Measurements from ENCODE around the gene STAP1. TPM values are rescaled to one million over a fixed set of nuclear protein-coding genes. Genes with fewer than 3 reads are reported as not detected.

Gene STAP1
- total RNA-seq, 2 donors from 2014 or later: 0.78 to 0.81 TPM

DNA sequence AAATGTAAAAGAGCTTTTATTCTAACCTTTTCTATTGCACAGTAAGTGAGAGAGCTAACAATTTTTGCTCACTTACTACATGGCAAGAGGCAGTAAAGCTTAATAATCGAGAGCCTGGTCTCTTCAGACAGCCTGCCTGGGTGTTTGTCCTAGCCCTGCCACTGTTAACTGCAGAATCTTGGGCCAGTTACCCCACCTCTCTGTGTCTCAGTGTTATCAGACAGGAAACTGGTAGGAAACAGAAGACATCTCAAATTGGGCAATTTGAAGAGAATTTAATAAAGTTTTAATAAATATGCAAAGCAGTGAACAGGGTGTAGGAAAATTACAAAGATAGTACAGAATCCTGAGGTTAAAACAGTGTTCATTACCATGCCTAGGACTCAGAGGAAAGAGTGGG is 13.4 kb downstream of the STAP1 start:
- H3K9me3 ChIP-seq: no peaks in the 10 kb centered on the region
- no peaks in the 10 kb centered on the region for H3K4me1 ChIP-seq (ENCODE audit: control insufficient read depth in 1 of 2, low read depth in 2 of 2)
- DNase-seq (ENCODE audit: low spot score) (no peak), ATAC-seq (ENCODE audit: insufficient number of reproducible peaks, low FRiP score, low read depth) (no peak)
- TF ChIP-seq CTCF (IDR thresholded peaks at IDR 0.05): no peak
- no peaks in the 10 kb centered on the region for H3K27me3 ChIP-seq (replicated peaks; ENCODE audit: insufficient read depth)
- H3K4me3 ChIP-seq: no peak overlapping the region
- H3K27ac ChIP-seq: no peak overlapping the region
- no peaks in the 10 kb centered on the region for H3K36me3 ChIP-seq

DNA sequence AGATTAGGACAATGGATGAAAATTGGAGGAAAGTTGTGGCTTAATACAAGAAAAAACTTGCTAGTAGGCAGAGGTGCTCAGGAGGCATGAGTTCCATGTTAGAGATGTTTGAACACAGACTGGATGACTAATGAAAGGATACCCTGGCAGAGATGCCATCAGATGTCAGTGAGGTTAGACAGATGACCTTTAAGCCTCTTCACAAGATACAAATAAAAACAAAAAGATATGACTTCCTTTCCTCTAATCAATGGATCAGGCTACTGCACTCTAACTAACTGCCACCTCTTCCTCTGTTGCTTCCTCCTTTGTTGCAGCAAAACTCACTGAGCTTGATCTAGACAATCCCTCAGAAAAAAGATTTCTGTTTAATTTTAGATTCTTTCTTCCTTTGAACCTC is 14.7 kb downstream of the STAP1 start:
- DNase-seq (ENCODE audit: low spot score) (no peak), ATAC-seq (ENCODE audit: insufficient number of reproducible peaks, low FRiP score, low read depth) (no peak)
- H3K27me3 ChIP-seq (replicated peaks; ENCODE audit: insufficient read depth): no peaks in the 10 kb centered on the region
- TF ChIP-seq CTCF (IDR thresholded peaks at IDR 0.05): no peak
- H3K4me3 ChIP-seq: no peak overlapping the region
- H3K27ac ChIP-seq: no peak overlapping the region
- no peaks in the 10 kb centered on the region for H3K36me3 ChIP-seq
- H3K9me3 ChIP-seq: no peaks in the 10 kb centered on the region
- no peaks in the 10 kb centered on the region for H3K4me1 ChIP-seq (ENCODE audit: control insufficient read depth in 1 of 2, low read depth in 2 of 2)

DNA sequence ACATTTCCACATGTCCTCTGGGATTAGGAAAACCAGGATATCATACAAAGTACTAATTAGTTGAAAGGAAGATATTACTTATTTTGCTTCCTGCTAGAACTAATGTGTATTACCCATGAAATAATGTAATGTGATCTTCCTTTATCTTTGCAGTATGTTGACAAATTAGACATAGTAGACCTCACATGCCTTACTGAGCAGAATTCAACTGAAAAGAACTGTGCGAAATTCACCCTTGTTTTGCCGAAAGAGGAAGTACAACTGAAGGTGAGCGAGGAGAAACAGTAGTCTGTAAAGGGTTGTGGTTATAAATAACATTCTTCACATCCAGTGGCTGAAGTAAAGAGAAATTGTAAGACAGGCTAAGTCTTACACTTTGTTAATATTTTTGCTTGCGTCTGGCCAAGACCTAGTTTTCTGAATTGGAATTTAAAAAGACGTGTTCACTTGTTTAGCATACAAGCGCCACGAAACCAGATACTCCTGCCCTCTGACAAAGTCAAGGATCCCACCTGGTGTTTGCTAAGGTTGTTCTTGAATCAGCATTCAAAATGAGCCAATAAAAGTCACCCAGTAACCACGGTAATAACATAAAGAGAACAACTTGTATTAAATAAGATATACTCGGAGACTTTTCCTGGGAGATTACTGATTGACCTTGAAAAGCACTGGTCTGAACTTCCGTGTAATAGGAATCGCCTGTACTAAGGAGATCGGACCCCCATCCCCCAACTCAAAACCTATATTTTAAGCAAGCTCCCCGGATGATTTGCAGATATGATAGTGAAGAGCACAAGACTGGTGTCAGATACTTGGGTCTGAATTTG is 16.9 kb downstream of the STAP1 start:
- Histone ChIP-seq H3K9me3 (no peaks in the 10 kb centered on the region), H3K36me3 (no peaks in the 10 kb centered on the region), H3K4me1 (ENCODE audit: control insufficient read depth in 1 of 2, low read depth in 2 of 2) (no peaks in the 10 kb centered on the region), H3K27me3 (replicated peaks; ENCODE audit: insufficient read depth) (no peaks in the 10 kb centered on the region), H3K4me3 (no peak overlapping the region), H3K27ac (no peak overlapping the region)
- TF ChIP-seq CTCF (IDR thresholded peaks at IDR 0.05): no peak
- DNase-seq (ENCODE audit: low spot score) (no peak), ATAC-seq (ENCODE audit: insufficient number of reproducible peaks, low FRiP score, low read depth) (no peak)

- ATAC-seq (ENCODE audit: insufficient number of reproducible peaks, low FRiP score, low read depth) (no peak), DNase-seq (ENCODE audit: low spot score) (no peak)
- no peaks in the 10 kb centered on the region for H3K4me1 ChIP-seq (ENCODE audit: control insufficient read depth in 1 of 2, low read depth in 2 of 2)
- no peak overlapping the region for H3K4me3 ChIP-seq
- H3K36me3 ChIP-seq: no peaks in the 10 kb centered on the region
- no peaks in the 10 kb centered on the region for H3K27me3 ChIP-seq (replicated peaks; ENCODE audit: insufficient read depth)
- no peak overlapping the region for H3K27ac ChIP-seq
- H3K9me3 ChIP-seq: no peaks in the 10 kb centered on the region
- TF ChIP-seq CTCF (IDR thresholded peaks at IDR 0.05): no peak
Observed at GRCh38 chr4:67576059-67576466, 17.5 kb downstream of the STAP1 start.

DNA sequence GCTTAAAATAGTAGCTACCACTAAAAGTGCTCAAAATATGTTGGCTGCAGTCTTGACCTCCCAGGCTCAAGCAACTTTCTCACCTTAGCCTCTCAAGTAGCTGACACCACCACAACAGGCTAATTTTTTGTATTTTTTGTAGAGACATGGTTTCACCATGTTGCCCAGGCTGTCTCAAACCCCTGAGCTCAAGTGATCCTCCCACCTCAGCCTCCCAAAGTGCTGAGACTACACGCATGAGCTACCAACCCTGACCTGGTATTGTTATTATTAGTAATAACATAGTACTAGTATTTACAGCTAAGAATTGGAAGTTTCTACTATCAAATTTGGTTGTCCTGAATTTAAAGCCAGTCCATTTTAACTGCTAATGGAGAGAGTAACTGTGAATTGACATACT is 18.0 kb downstream of the STAP1 start:
- no peaks in the 10 kb centered on the region for H3K36me3 ChIP-seq
- H3K27me3 ChIP-seq (replicated peaks; ENCODE audit: insufficient read depth): no peaks in the 10 kb centered on the region
- no peak overlapping the region for H3K4me3 ChIP-seq
- H3K9me3 ChIP-seq: no peaks in the 10 kb centered on the region
- no peak for TF ChIP-seq CTCF (IDR thresholded peaks at IDR 0.05)
- DNase-seq (ENCODE audit: low spot score) (no peak), ATAC-seq (ENCODE audit: insufficient number of reproducible peaks, low FRiP score, low read depth) (no peak)
- no peaks in the 10 kb centered on the region for H3K4me1 ChIP-seq (ENCODE audit: control insufficient read depth in 1 of 2, low read depth in 2 of 2)
- no peak overlapping the region for H3K27ac ChIP-seq

Data from thoracic aorta (tissue), 2 donors.